GM15510 (cell line): ENCODE measurements around the gene KRTAP5-4.

Source experiments
- POLR2A ChIP-seq: IDR thresholded peaks from 3 replicates; pipeline ENCODE4 v1.6.1; 2011; ENCODE audit warnings: borderline replicate concordance; ENCODE audit not compliant: insufficient read length; ENCODE audit errors: extremely low read depth

Gene KRTAP5-4

DNA sequence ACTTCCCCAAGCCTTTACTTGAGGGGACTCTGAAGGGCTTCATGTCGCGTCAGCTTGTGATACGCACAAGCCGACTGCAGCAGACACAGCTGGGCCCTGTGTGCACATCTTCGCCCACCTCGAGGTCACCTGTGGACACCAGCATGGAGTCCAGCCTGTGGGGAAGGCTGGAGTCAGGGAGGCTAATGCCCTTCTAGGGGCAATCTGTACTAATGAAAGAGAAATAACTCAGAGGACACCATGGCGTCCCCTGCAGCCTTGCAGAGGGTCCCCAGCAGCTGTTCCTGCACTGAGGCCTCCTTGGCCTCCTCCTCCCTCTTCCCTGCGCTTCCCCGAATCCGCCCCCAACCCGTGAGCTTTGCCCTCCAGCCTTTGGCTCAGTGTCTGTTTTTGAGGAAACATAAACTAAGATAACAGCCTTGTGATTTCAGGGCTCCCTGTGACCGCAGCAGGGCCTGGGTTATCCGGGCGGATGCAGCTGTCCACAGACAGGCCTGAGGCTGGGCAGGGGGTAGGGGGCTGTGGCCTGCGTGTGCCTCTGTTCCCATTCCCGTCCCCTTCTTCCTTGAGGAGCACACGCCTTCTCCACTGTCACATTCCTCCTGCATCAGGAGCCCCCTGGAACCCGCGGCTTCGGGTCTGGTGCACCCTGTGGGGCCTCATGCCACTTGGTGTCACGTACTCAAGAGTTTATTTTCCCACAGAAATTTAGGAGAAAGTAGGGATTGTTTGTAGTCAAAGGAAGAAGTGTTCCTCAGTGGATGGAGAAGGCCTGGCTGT is 32.6 kb upstream of the KRTAP5-4 start:
- no peak for TF ChIP-seq POLR2A

DNA sequence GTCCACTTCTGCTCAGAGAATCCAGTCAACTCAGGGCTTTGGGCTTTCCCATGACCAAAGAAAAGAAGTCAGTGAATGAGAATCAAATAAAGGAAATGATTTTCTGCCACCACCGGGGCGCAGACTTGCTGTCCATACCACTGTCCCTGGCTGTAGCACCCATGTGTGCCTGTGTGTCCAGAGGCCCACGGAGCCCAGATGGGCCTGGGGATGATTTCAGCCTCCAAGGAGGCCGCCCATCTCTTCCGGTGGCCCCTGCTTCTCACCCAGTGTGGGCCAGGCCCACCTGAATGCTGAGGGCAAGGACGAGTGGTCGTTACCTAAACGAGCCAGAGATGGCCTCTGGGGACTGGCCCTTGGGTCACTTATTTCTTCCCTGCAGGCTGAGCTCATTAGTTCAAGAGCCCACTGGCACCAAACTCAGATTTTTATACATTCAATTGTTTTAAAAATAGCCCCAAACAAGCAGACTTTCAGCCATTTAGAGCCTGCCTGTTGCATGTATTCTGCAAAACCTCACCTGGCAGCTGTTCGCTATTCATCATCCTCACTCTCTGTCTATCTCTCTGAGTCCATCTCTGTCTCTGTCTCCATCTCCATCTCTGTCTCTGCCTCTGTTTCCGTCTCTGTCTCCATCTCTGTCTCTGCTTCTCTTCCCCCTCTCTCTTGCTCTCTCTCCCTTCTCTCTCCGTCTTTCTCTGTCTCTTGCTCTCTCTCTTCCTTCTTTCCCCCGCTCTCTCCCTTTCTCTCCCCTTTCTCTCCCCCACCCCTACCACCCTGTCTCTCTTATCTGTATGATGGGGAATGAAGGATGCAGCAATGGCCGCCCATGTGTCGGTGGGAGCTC is 31.8 kb upstream of the KRTAP5-4 start:
- no peak for TF ChIP-seq POLR2A

- no peak for TF ChIP-seq POLR2A
Observed at GRCh38 chr11:1652771-1653540, 31.0 kb upstream of the KRTAP5-4 start.

GRCh38 chr11:1652442-1652770 is 30.5 kb upstream of the KRTAP5-4 start:
- TF ChIP-seq POLR2A: no peak

DNA sequence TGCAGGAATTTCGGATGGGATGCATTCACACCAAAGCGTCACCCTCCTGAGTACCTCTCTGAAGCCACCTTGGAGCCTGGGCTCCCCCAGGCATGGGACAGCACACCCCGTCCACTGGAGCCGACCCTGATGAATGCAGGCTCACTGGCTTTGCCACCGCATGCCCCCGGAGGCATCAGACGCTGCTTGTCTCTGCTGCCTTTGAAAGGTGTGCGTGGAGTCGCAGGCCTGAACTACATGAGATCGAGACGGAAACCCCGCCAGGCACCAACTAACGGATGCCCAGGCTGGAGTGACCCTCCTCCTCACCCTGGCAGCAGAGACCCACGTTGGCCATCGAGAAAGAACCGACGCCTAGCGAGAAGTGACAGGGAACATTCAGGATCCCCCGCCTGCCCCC is 30.1 kb upstream of the KRTAP5-4 start:
- TF ChIP-seq POLR2A: no peak

DNA sequence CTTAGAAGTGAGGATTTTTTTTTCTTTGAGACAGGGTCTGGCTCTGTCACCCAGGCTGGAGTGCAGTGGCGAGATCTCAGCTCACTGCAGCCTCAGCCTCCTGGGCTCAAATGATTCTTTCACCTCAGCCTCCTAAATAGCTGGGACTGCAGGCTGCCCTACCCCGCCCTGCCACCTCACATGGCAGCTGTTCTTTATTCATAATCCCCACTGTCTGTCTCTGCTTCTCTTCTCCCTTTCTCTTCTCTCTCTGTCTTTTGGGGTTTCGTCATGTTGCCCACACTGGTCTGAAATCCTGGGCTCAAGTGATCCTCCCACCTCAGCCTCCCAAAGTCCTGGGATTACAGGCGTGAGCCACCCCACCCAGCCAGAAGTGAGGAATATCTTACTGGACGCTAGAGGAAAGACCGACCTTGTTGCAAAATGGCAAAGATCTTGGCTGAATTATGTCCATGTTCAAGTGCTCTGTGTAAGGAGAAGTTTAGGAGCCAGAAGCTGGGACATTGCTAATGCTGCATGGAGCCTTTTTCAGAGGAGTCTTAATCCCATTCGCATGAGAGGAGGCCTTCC is 29.6 kb upstream of the KRTAP5-4 start:
- no peak for TF ChIP-seq POLR2A

GRCh38 chr11:1650918-1651262 is 29.0 kb upstream of the KRTAP5-4 start:
- TF ChIP-seq POLR2A: no peak

GRCh38 chr11:1650034-1650917 is 28.3 kb upstream of the KRTAP5-4 start:
- no peak for TF ChIP-seq POLR2A

DNA sequence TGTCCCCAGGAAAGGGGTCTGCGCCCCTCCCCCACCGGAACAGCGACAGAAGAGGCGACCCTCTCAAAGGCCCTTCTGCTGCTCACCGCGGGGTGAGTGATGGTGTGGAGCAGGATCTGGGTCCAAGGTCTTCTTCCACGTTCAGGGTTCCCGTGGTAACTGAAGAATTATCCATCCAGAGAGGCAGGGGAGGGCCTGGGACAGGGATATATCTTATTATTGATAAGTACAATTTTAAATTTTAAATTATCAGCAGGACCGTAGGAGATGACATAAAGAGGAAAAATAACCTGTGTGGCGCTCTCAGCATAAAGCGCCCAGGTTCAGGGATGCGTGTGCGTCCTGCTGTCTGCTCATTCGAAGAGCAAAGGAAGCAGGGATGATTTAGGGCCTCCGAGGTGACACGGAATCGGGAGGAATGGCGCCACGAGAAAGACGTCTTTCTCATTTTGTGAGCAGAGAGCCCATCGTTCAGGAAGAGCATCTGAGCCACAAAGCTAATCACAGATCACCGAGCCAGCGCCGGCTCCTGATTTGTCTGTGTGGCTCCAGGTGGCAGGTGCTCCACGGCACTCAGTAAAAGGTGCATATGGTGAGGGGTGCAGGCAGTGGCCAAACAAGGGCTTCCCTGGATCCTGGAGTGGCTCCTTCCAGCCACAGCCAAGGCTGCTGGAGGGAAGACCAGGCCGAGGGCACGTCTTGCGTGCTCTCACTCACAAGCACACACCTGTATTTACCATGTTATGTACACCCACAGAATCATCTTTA is 26.9 kb upstream of the KRTAP5-4 start:
- no peak for TF ChIP-seq POLR2A

DNA sequence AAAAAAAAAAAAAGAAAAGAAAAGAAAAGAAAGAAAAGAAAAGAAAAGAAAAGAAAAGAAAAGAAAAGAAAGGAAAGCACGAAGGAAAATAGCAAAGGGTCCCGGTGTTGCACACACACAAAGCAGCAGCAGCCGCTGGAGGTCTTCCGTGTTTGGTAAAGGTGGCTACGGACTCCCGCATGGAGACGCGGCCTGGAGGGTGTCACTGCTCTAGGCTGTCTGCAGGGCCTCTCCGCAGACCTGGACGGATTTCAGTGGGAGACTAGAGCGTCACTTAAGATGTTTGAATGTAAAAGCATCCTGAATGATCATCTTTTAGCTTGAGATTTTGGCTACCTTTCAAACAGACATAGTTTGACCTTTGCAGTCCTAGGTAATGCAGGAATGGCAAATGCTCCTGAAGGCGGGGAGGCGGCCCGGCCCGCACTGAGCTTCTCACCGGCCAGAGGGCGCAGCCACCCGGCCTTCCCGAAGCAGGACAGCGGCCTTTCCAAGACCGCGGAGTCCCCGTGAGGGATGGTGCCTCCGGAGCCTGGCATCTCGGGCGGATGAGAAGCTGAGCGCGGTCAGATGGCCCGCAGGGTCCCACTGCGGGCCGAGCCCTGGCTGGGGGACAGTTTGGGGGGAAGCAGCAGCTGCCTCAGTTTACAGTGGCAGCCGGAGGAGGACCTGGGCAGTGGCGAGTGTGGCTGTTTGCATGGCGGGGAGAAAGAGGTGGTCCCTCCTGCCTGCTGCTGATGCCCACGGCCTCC is 26.1 kb upstream of the KRTAP5-4 start:
- no peak for TF ChIP-seq POLR2A

- no peak for TF ChIP-seq POLR2A
Observed at GRCh38 chr11:1645357-1645821, 23.5 kb upstream of the KRTAP5-4 start.

GRCh38 chr11:1644601-1645356 is 22.8 kb upstream of the KRTAP5-4 start:
- no peak for TF ChIP-seq POLR2A
